ENCODE results near the gene NUP37.

Gene NUP37

GRCh38 chr12:102120564-102120873 is 605 bp upstream of the NUP37 start:
- no peaks in the 10 kb centered on the region for H3K27me3 ChIP-seq (ENCODE audit: insufficient read depth, poor library complexity, severe bottlenecking)
- no peak for DNase-seq (ENCODE audit: low read depth in 1 of 2, low spot score in 1 of 2)
- no peak for TF ChIP-seq SPI1 (IDR thresholded peaks at IDR 0.05; ENCODE audit: borderline replicate concordance, low read depth)
- TF ChIP-seq GABPA (IDR thresholded peaks at IDR 0.05; ENCODE audit: low read depth) = no peak
- no peak for TF ChIP-seq REST (IDR thresholded peaks at IDR 0.05; ENCODE audit: insufficient replicate concordance, low read depth)
- no peak; the same call in 1 of the 2 replicates for TF ChIP-seq POLR2AphosphoS5 (IDR thresholded peaks at IDR 0.05; ENCODE audit: low read depth)
- no peak for TF ChIP-seq CTCF (IDR thresholded peaks at IDR 0.05; ENCODE audit: insufficient read depth, low read length)

GRCh38 chr12:102118874-102119273 is 1.0 kb downstream of the NUP37 start:
- H3K27me3 ChIP-seq (ENCODE audit: insufficient read depth, poor library complexity, severe bottlenecking) = no peaks in the 10 kb centered on the region
- no peak for TF ChIP-seq REST (IDR thresholded peaks at IDR 0.05; ENCODE audit: insufficient replicate concordance, low read depth)
- no peak for TF ChIP-seq SPI1 (IDR thresholded peaks at IDR 0.05; ENCODE audit: borderline replicate concordance, low read depth)
- TF ChIP-seq GABPA (IDR thresholded peaks at IDR 0.05; ENCODE audit: low read depth) = no peak
- TF ChIP-seq POLR2AphosphoS5 (IDR thresholded peaks at IDR 0.05; ENCODE audit: low read depth) = no peak
- TF ChIP-seq CTCF (IDR thresholded peaks at IDR 0.05; ENCODE audit: insufficient read depth, low read length) = no peak
- DNase-seq (ENCODE audit: low read depth in 1 of 2, low spot score in 1 of 2) = no peak
- peak overlapping the region; percentile 87 for H3K27ac ChIP-seq (replicated peaks)
- H3K4me3 ChIP-seq (replicated peaks; ENCODE audit: insufficient read depth, low read length) = peak overlapping the region; percentile 75

More at GRCh38 chr12:102120564-102120873, 605 bp upstream of the NUP37 start:
- Histone ChIP-seq H3K4me3 (replicated peaks; ENCODE audit: insufficient read depth, low read length) (peak overlapping the region; percentile 75), H3K27ac (replicated peaks) (peak overlapping the region; percentile 87)

GRCh38 chr12:102116392-102116791 is 3.5 kb downstream of the NUP37 start:
- no peak for TF ChIP-seq REST (IDR thresholded peaks at IDR 0.05; ENCODE audit: insufficient replicate concordance, low read depth)
- no peak for TF ChIP-seq GABPA (IDR thresholded peaks at IDR 0.05; ENCODE audit: low read depth)
- TF ChIP-seq CTCF (IDR thresholded peaks at IDR 0.05; ENCODE audit: insufficient read depth, low read length) = no peak
- no peak for TF ChIP-seq SPI1 (IDR thresholded peaks at IDR 0.05; ENCODE audit: borderline replicate concordance, low read depth)
- TF ChIP-seq POLR2AphosphoS5 (IDR thresholded peaks at IDR 0.05; ENCODE audit: low read depth) = no peak
- Histone ChIP-seq H3K27me3 (ENCODE audit: insufficient read depth, poor library complexity, severe bottlenecking) (no peaks in the 10 kb centered on the region), H3K4me3 (replicated peaks; ENCODE audit: insufficient read depth, low read length) (no peak overlapping the region), H3K27ac (replicated peaks) (no peak overlapping the region)
- no peak for DNase-seq (ENCODE audit: low read depth in 1 of 2, low spot score in 1 of 2)
